NOMO-1 treated with dmso at 0.1 percent for 144 hours (cell line): ENCODE results near the gene DSG3.
"Not testable (repeated sequence)": the region's sequence is repeated elsewhere in the genome, so short reads cannot be mapped to it uniquely, and the experiment has no call there.

Experiments
- DNase-seq: peaks from one replicate; lab custom pipeline; 2025; ENCODE audit not compliant: unreplicated experiment; lab: John Stamatoyannopoulos, UW

DSG3 gene

GRCh38 chr18:31491586-31491985, 44.0 kb downstream of the DSG3 start:
- DNase-seq, result no peak

GRCh38 chr18:31492671-31493070, 45.1 kb downstream of the DSG3 start:
- no peak for DNase-seq

- DNase-seq, result no peak
Measured at GRCh38 chr18:31493171-31493570, 45.6 kb downstream of the DSG3 start.

GRCh38 chr18:31493941-31494340, 46.4 kb downstream of the DSG3 start:
- DNase-seq, result no peak

- DNase-seq, result not testable (repeated sequence)
Measured at GRCh38 chr18:31494705-31495244, 47.2 kb downstream of the DSG3 start.

GRCh38 chr18:31497404-31497835, 49.9 kb downstream of the DSG3 start:
- DNase-seq, result no peak

- no peak for DNase-seq
Measured at GRCh38 chr18:31497836-31498573, 50.5 kb downstream of the DSG3 start, which contains the start of gene DSG2. Gene DSG2, plus strand, starts transcription at chr18:31498177. Its CDS starts 75 bp downstream, at chr18:31498252.

GRCh38 chr18:31498574-31499524, 51.3 kb downstream of the DSG3 start:
- no peak for DNase-seq

- DNase-seq, result peak; percentile 37
Measured at GRCh38 chr18:31500051-31500688, 52.6 kb downstream of the DSG3 start.

GRCh38 chr18:31503011-31503410, 55.5 kb downstream of the DSG3 start:
- no peak for DNase-seq

- DNase-seq, result no peak
Measured at GRCh38 chr18:31504455-31505147, 57.1 kb downstream of the DSG3 start.

GRCh38 chr18:31505156-31505555, 57.6 kb downstream of the DSG3 start:
- DNase-seq, result no peak

GRCh38 chr18:31506024-31506742, 58.6 kb downstream of the DSG3 start:
- DNase-seq, result no peak

GRCh38 chr18:31507124-31507523, 59.6 kb downstream of the DSG3 start:
- not testable (repeated sequence) for DNase-seq

- no peak for DNase-seq
Measured at GRCh38 chr18:31508781-31509180, 61.2 kb downstream of the DSG3 start.

- DNase-seq, result no peak
Measured at GRCh38 chr18:31509571-31509970, 62.0 kb downstream of the DSG3 start.

GRCh38 chr18:31510319-31510718, 62.8 kb downstream of the DSG3 start:
- no peak for DNase-seq

GRCh38 chr18:31511098-31511497, 63.6 kb downstream of the DSG3 start:
- DNase-seq, result no peak

GRCh38 chr18:31512203-31512764, 64.7 kb downstream of the DSG3 start:
- no peak for DNase-seq
